ENCODE results near the gene LCOR.
"Not testable (repeated sequence)": the region's sequence is repeated elsewhere in the genome, so short reads cannot be mapped to it uniquely, and the experiment has no call there.

LCOR gene

DNA sequence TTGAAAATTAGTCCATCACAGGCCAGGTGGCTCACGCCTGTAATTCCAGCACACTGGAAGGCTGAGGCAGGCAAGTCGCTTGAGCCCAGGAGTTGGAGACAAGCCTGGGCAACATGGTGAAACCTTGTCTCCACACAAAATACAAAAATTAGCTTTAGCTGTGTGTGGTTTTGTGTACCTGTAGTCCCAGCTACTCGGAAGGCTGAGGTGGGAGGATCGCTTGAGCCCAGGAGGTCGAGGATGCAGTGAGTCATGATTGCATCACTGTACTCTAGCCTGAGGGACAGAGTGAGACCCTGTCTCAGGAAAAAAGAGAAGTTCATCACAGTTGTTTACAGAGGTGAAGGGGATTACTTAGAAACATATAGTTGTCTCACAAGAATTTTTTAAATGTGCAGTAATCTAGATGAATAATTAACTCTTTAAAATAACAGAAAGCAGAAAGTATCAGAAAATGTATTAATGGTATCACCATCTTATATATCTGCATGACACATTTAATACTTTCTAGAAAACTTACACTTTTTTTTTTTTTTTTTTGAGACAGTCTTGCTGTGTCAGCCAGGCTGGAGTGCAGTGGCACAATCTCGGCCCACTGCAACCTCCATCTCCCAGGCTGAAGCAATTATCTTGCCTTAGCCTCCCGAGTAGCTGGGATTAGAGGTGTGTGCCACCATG is 8.9 kb downstream of the LCOR start:
- no peak for DNase-seq

DNA sequence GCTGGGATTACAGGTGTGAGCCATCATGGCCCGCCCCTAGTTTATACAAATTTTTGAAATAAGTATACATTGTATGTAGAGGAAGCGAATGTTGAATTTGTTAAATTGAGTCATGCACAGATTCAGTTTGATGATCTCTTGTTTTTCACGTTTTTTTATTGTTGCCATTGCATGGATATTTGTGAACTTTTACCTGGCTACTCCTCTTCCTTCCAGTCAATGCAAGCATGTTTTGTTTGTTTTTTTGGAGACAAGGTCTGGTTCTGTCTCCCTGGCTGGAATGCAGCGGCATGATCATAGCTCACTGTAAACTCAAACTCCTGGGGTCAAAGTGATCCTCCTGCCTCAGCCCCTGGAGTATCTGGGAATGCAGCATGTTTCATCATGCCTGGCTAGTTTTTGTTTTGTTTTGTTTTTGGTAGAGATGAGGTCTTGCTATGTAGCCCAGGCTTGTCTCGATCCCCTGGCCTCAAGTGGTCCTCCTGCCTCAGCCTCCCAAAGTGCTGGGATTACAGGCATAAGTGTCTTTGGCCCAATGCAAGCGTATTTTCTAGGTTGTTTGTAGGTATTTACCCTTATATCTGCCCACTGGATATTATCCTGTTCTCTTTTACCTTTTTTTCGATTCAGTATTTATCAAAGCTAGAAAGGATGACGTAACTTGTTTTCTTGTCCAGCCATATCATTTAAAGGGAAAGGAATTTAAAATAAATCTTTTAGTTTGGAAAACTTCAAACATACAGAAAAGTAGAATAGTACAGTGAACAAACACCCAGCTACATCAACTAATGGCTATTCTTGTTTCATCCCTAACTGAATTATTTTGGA is 11.0 kb downstream of the LCOR start:
- no peak for DNase-seq

DNA sequence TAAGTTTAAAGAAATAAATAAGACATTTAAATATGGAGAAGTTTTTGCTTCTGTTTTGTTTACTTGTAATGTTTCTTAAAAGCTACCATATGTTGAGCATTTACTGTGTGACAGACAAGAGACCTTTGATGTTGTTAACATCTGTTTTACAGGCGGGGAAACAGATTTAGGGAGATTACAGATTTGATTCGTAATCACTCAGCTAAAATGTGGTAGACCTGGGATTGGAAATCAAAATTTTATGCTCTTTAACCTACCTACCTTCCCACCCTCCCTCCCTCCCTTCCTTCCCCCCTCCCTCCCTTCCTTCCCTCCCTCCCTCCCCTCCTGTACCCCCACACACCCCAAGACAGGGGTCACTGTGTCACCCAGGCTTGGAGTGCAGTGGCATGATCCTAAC is 11.7 kb downstream of the LCOR start:
- DNase-seq, result no peak

- DNase-seq, result no peak
Observed at GRCh38 chr10:96846395-96846794, 14.3 kb downstream of the LCOR start.

DNA sequence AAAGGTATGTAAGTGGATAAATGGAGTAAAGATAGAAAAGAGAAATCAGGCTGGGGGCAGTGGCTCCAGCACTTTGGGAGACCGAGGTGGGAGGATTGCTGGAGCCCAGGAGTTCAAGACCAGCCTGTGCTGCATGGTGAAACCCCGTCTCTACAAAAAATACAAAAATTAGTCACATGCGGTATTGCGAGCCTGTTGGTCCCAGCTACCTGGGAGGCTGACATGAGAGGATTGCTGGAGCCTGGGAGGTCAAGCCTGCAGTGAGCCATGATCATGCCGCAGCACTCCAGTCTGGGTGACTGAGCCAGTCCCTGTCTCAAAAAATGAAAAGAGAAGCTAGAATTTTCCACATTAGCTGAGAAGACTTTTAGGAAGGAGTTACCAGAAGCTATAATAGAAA is 14.8 kb downstream of the LCOR start:
- no peak for DNase-seq

GRCh38 chr10:96847356-96847755 is 15.3 kb downstream of the LCOR start:
- not testable (repeated sequence) for DNase-seq

- no peak for DNase-seq
Observed at GRCh38 chr10:96850113-96850512, 18.0 kb downstream of the LCOR start.

- no peak for DNase-seq
Observed at GRCh38 chr10:96850825-96851224, 18.7 kb downstream of the LCOR start.

GRCh38 chr10:96851281-96851680 is 19.2 kb downstream of the LCOR start:
- no peak for DNase-seq

GRCh38 chr10:96856317-96856716 is 24.2 kb downstream of the LCOR start:
- DNase-seq, result no peak

- no peak for DNase-seq
Observed at GRCh38 chr10:96857301-96858012, 25.4 kb downstream of the LCOR start.

DNA sequence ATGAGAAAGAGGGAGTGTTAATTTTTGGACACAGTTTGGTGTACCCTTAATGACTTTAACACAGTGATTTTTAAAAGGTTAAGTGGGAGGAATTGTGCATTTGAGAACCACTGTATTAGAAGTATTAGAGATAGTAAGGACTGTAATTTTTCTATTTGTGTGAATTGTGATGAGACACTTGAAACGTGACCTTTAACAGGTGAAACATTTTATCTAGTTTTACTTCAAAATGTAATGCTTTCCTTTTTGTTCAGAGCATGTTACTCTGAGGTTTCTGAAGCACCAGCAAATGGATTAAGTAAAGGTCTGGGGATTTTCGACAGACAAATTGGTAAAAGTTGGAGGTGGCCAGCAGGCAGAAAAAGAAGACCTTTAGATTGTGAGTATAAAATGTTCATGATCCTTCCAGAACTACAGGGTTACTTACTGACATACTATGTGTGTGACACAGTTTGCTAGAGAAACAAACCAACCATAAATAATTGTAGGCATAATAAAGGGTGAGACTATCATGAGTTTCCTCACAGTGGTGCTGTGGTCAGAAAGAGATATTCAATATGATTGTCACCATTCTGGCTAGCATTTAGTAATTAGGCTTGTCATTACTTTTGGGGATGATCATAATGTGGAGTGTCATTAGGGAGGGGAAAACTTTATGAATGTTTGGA is 26.1 kb downstream of the LCOR start:
- DNase-seq, result no peak

DNA sequence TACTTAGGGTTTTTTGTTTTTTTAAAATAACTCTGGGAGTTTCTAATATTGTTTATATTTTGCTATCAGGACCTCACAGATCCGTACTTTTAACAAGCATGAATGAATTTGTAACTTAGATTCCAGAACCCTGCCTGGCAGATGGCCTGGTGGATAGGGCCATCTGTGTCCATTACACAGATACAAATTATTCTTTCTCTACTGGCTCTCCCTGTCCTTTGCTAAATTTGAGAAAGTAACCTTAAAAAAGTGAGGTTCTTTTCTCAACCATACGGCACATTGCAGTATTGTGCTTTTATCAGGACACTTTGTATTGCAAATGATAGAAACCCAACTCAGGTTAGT is 26.6 kb downstream of the LCOR start:
- DNase-seq, result no peak

- no peak for DNase-seq
Observed at GRCh38 chr10:96860631-96861277, 28.7 kb downstream of the LCOR start.

DNA sequence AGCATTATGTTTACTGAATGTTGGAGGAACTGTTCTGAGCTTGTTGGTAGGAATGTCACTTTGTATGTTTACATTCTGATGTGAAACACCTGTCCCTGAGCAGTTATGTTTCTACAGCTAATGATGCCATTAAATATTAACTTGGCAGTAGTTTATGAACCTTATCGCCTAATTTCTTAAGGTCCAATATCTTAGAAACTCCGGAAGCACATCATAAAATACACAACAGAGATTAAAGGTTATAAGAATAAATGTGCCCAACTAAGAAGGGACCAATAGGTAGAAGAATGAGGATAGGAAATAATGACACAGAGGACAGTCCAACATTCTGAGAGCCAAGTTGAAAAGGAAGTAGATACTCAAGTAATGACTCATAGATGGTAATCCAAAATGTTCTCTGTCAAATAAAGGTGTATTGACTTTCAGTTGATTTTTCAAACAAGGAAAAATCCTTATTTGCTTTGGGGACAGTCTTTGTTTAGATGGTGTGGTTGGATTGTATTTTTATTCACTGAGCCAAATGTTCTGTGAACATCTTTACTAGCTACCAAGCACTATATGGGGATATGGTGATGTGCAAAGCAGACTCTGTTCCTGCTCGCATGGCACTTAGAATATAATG is 31.9 kb downstream of the LCOR start:
- no peak for DNase-seq

GRCh38 chr10:96873086-96873485 is 41.0 kb downstream of the LCOR start:
- no peak for DNase-seq

DNA sequence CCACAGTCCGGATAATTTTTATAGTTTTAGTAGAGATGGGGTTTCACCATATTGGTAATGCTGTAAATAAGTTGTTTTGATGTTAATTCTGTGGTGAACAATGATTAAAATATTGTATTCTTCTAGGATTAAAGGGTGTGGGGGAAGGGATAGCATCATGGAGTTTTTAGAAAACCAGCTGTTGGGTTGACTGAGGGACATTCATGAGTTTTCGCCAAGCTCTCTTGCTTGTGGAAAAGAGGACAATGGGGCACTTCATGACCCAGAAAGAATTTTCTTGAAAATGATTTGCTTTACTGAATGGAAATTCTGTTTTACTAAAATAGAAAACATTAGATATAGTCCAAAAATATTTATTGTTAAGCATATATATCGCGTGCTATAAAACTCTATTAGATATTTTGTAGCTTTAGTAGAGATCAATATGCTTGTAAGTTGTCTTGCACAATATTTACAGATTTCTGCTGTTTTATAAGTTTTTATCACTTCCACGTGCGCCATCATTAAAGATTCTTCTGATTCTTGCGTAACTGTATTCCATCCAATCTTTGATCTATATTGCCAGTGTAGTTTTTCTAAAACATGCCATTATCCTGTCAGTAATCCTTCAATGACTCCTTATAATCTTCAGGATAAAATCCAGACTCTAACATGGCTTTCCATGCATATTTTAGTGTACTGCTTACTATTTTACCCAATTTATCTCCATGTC is 41.8 kb downstream of the LCOR start:
- DNase-seq, result no peak

GRCh38 chr10:96878057-96878456 is 46.0 kb downstream of the LCOR start:
- DNase-seq, result no peak

DNA sequence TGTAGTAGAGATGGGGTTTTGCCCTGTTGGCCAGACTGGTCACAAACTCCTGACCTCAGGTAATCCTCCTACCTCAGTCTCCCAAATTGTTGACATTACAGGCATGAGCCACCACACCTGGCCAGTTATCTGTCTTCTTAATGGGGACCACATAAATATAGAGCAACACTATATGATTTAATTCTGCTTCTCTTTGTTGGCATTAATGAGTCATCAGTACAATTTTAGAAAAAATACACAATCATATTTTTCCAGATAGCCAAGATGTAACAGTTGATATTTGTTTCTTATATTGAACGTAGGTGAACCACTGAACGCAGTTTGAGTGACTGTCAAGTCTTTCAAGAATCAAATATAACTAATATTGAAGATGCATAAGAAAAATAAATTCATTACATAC is 48.5 kb downstream of the LCOR start:
- DNase-seq, result no peak

GRCh38 chr10:96889415-96890171 is 57.5 kb downstream of the LCOR start:
- no peak for DNase-seq

GRCh38 chr10:96890172-96890513 is 58.0 kb downstream of the LCOR start:
- DNase-seq, result no peak

Data from NCI-H2081 treated with DMSO at 0.1 percent for 48 hours (cell line).